AG10803 (cell line): ENCODE results near the gene CACNA1C.

Source experiments
- DNase-seq: peaks from one replicate; pipeline ENCODE4 v3.0.0; 2010; ENCODE audit warnings: low read depth
- H3K4me3 ChIP-seq: 2 replicates; pipeline ENCODE4 v1.5.1; 2011; ENCODE audit warnings: mild to moderate bottlenecking, low read length, control low read depth
- TF ChIP-seq, protein P1 (sequence below): conservative IDR thresholded peaks from 2 replicates; pipeline ENCODE4 v1.5.1; 2011; ENCODE audit warnings: mild to moderate bottlenecking, low read length, control low read depth, inconsistent platforms

Gene CACNA1C

DNA sequence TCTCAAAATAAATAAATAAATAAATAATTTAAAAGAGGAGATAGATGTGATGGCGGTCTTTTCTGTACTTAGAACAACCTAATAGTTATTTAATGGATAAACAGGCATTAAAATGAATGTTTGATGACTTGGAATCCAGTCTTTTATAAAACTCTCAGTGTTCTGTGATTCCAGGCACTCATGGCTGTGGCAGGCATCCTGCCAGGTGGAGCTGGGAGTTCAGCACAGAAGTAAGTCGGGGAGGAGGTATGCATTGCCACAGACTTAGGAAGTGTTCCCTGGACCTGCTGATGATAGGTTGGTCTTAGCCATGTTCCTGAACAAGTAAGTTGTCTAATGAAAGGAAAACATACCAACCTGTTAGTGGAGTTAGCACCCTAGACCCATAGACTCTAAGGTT lies 126.3 kb downstream of the CACNA1C start:
- DNase-seq: no peak
- TF ChIP-seq, protein P1, sequence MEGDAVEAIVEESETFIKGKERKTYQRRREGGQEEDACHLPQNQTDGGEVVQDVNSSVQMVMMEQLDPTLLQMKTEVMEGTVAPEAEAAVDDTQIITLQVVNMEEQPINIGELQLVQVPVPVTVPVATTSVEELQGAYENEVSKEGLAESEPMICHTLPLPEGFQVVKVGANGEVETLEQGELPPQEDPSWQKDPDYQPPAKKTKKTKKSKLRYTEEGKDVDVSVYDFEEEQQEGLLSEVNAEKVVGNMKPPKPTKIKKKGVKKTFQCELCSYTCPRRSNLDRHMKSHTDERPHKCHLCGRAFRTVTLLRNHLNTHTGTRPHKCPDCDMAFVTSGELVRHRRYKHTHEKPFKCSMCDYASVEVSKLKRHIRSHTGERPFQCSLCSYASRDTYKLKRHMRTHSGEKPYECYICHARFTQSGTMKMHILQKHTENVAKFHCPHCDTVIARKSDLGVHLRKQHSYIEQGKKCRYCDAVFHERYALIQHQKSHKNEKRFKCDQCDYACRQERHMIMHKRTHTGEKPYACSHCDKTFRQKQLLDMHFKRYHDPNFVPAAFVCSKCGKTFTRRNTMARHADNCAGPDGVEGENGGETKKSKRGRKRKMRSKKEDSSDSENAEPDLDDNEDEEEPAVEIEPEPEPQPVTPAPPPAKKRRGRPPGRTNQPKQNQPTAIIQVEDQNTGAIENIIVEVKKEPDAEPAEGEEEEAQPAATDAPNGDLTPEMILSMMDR: no peak
- H3K4me3 ChIP-seq: no peak overlapping the region

DNA sequence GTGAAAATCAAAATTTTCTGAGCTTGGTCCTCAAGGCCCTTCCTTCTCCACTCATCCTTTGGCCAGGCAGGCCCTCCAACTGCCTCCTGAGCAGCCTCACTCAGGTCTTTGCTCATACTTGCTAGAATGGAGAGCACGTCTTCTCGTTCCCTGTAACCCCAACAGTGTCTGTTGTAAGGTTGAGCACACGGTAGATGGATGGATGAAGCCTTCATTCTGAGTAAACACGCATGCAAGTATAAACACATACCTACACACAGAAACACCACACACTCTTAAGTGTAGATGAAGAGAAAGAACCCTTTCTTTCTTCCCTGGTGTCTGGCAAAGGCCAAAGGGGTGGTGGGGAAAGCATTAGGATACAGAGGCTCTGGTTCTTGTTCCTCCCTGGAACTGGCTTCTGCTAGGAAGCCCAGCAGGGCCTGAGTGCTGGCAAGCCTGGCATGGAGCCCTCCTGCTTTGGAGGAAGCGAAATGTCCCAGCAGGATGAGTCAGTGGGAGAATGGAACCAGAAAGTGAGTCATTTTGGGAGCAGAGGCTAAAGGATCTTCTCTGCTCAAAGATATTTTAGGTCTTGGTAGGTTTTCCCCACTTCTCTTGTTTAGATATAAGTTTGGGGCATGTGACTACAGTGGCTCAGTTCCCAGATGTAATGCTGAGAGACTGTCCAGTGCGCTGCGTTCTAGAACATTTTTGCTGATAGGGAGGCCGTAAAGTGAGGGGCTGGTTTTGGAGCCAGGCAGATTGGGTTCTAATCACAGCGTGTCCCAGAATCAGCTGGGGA lies 127.4 kb downstream of the CACNA1C start:
- H3K4me3 ChIP-seq: no peak overlapping the region
- TF ChIP-seq, protein P1: no peak
- DNase-seq: peak; percentile 92

DNA sequence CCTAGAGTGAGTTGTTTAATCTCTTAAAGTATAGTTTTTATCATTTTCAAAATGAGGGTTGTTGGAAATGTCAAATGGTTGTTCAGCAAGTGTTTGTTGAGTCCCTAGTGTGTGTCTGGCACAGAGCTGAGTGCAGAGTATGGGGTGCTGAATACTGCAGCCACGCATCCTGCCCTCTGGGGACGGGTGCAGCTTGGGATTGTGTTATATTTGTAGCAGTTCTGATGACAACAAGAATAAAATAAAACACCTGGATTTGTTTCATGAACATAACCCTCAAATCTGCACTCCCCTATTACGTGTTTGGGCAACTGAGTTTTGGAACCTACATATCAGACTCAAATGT lies 127.9 kb downstream of the CACNA1C start:
- TF ChIP-seq, protein P1: no peak
- no peak overlapping the region for H3K4me3 ChIP-seq
- no peak for DNase-seq

DNA sequence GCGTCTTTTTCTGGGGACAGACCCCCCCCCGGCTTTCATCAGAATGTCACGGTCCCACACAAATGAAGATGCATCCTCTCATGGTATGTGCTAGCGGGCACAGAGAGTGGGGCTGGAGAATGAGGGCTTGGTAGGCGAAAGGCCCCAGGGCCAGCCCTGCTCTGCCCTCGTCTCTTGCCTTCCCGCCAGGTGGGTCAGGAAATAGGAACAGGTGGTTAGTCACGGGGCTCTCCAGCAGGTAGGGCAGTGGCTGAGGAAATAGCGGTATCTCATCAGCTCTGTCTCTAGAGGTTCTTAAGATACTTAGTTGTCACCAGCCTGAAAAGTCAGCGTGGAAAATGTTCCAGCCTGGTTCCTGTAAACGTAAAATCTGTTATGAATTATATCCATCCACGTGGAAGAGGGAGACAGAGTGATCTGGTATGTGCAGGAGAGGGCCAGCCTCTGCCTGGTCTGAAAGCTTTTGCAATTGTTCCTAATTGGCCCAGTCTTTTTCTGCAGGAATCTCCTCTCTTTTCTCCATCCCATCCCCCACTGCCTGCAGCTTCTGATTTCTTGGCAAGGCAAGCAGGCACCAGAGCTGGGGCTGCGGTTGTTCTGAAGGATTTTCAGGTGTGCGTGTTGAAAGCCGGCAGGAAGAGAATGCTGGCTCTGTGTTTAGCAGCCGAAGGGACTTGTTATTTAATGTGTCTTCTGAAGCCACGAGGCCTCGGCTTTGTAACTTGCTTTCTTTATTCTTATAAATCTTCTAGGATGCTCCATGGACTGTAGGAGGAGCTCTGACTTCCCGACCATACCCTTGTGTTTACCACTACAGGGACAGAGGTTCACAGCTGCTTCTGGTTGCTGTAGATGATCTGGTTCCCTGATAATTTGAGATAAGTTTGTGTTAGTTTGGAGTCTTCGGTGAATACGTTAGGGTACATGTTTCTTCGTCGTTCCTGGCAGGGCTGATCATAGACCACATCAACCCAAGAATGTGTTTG lies 131.1 kb downstream of the CACNA1C start:
- H3K4me3 ChIP-seq: peak overlapping the region; percentile 42
- peak; percentile 91 for DNase-seq
- TF ChIP-seq, protein P1: peak; percentile 59

DNA sequence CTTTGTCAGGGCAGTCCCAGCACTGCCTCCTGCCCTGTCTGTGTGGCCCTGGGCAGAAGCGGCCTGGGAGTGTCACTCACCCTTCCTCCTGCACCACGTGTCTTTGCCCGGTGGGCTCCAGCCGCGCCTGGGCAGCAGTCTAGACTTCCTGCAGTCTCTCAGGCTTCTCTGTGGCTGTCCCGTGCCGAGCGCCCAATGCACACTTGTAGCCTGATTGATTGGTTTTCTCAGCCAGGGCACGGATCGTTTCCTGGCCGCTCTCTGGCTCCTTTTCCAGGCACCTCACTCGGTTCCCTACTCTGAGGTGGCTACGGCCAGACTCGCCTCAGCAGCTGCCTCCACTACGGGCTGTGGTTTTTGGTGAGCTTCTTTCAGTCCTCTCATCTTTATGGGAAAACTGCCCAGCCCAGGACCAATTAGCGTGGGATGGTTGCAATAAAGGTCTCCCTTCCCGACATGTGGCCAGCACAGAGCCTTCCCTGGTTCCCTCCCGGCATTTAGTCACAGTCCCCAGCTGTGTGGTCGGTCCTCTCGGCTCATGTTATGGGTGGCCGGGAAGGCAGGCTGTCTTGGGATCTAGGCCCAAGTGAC lies 133.1 kb downstream of the CACNA1C start:
- no peak for DNase-seq
- TF ChIP-seq, protein P1: no peak
- no peak overlapping the region for H3K4me3 ChIP-seq

DNA sequence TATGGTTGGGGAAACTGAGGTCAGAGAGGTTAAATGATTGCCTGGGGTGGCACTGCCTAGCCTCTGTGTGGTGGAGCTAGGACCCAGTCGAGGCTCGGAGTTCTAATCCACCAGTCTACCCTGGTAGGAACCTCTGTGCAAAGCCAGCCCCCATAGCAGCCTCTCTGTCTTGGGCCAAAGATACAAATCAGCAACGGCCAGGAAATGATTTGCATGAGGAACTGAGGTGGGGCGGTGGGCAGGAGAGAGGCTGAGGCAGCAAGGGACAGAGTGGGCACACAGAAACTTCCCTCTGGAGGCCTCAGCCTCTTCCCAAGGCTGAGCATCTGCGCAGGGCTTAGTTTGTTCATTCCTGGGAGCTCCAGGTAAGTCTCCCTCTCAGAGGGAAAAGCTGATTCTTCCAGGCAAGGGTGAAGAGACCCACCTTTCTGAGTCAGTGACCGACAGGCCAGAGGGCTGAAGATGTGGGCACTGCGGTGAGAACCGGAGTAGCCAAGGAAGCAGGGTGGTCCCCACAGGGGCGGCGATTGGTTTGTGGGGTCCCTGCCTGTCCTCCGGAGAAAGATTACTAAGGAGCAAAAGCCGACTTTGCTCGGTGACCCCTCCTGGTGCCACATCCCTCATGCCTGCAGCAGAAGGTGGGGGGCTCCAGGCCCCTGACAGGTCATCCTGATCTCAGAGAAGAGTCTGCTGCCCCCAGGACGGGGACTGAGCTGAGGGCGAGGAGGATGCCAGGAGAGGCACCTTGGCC lies 134.6 kb downstream of the CACNA1C start:
- no peak for DNase-seq
- TF ChIP-seq, protein P1: no peak
- H3K4me3 ChIP-seq: no peak overlapping the region
